Activated naive CD4-positive, alpha-beta T cell treated with Interleukin-2 at 50 U/mL for 16 hours (primary cell): Measurements from ENCODE around the gene PARP9.
A peak's percentile ranks its signal among the peaks of the same experiment; 100 is the strongest.

Source experiments
- DNase-seq: peaks from one replicate; pipeline ENCODE4 v3.0.0-alpha.2; 2020

Gene PARP9

GRCh38 chr3:122564155-122564912 lies at the start of gene PARP9, which contains the start of gene DTX3L:
Gene PARP9, minus strand, starts transcription at chr3:122564300. Its CDS starts 4,680 bp downstream, at chr3:122559620.
Gene DTX3L, plus strand, starts transcription at chr3:122564338. Its CDS starts 89 bp downstream, at chr3:122564427.
- peak; percentile 79 for DNase-seq

GRCh38 chr3:122612696-122613095 lies 48.6 kb upstream of the PARP9 start:
- DNase-seq: no peak

- peak; percentile 9 for DNase-seq
These were observed 45.9 kb upstream of the PARP9 start for GRCh38 chr3:122609798-122610559.

- no peak for DNase-seq
These were observed 44.8 kb upstream of the PARP9 start for GRCh38 chr3:122608916-122609315.

- DNase-seq: no peak
These were observed 42.2 kb upstream of the PARP9 start for GRCh38 chr3:122606330-122606729.

GRCh38 chr3:122603056-122603455 lies 39.0 kb upstream of the PARP9 start:
- DNase-seq: no peak

- no peak for DNase-seq
These were observed 38.1 kb upstream of the PARP9 start for GRCh38 chr3:122602011-122602710.

- DNase-seq: no peak
These were observed 34.5 kb upstream of the PARP9 start for GRCh38 chr3:122598556-122598955.

GRCh38 chr3:122598151-122598550 lies 34.1 kb upstream of the PARP9 start:
- no peak for DNase-seq

- no peak for DNase-seq
These were observed 29.9 kb upstream of the PARP9 start for GRCh38 chr3:122594025-122594424.

GRCh38 chr3:122590610-122591009 lies 26.5 kb upstream of the PARP9 start:
- no peak for DNase-seq

- no peak for DNase-seq
These were observed 25.2 kb upstream of the PARP9 start for GRCh38 chr3:122589297-122589696.

GRCh38 chr3:122587572-122587971 lies 23.5 kb upstream of the PARP9 start:
- DNase-seq: no peak

- no peak for DNase-seq
These were observed 22.8 kb upstream of the PARP9 start for GRCh38 chr3:122586773-122587485.

GRCh38 chr3:122586098-122586497 lies 22.0 kb upstream of the PARP9 start:
- DNase-seq: no peak

GRCh38 chr3:122582390-122582789 lies 18.3 kb upstream of the PARP9 start:
- no peak for DNase-seq

GRCh38 chr3:122581622-122582021 lies 17.5 kb upstream of the PARP9 start:
- no peak for DNase-seq

GRCh38 chr3:122580470-122580869 lies 16.4 kb upstream of the PARP9 start:
- DNase-seq: no peak

- DNase-seq: no peak
These were observed 14.1 kb upstream of the PARP9 start for GRCh38 chr3:122578069-122578740.

- peak; percentile 48 for DNase-seq
These were observed 13.4 kb upstream of the PARP9 start, which contains the start of gene PARP15 for GRCh38 chr3:122577409-122578031. Gene PARP15, plus strand, starts transcription at chr3:122577650. Its CDS starts 18 bp downstream, at chr3:122577668.

GRCh38 chr3:122576174-122576940 lies 12.3 kb upstream of the PARP9 start:
- peak; percentile 67 for DNase-seq
